ENCODE data around the gene STAM.

Gene STAM

DNA sequence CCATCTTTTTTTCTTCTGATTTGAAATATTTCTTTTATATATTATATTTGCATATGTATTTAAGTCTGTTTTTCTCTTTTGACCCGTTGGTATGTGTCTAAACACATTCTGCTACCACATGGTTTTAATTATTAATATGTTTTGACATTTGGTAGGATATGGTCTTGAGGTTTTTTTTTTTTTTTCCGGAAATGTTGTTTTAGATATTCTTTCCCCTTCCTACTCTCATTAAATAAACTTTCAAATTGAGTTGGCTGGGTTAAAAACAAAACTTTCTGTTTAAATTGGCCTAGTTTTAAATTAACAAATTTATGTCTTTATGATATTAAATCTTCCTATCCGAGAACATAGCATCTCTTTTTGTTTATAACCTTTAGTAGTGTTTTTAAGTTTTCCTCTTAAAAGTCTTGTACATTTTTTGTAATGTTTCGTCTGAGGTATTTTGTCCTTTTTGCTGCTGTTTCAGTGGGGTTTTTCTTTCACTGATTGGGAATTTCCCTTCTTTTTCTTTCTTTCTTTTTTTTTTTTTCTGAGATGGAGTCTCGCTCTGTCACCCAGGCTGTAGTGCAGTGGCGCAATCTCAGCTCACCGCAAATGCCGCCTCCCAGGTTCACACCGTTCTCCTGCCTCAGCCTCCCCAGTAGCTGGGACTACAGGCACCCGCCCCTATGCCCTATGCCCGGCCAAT is 25.4 kb downstream of the STAM start:
- in situ Hi-C loops (cut with HindIII; ENCODE audit: low pct_unique_long_range_greater_than_20kb, low sequenced_read_pairs): no loop called here
- TF ChIP-seq JUND (IDR thresholded peaks at IDR 0.05; ENCODE audit: low read depth): no peak
- no peak for DNase-seq (ENCODE audit: low read depth in 1 of 2, low spot score in 1 of 2)

- TF ChIP-seq JUND (IDR thresholded peaks at IDR 0.05; ENCODE audit: low read depth): no peak
- in situ Hi-C loops (cut with HindIII; ENCODE audit: low pct_unique_long_range_greater_than_20kb, low sequenced_read_pairs): no loop called here
- DNase-seq (ENCODE audit: low read depth in 1 of 2, low spot score in 1 of 2): no peak
These were observed 27.4 kb downstream of the STAM start for GRCh38 chr10:17671307-17671706.

- in situ Hi-C loops (cut with HindIII; ENCODE audit: low pct_unique_long_range_greater_than_20kb, low sequenced_read_pairs): no loop called here
- peak in 1 of 2 experiments; percentile 33 for DNase-seq (ENCODE audit: low read depth in 1 of 2, low spot score in 1 of 2)
- TF ChIP-seq JUND (IDR thresholded peaks at IDR 0.05; ENCODE audit: low read depth): no peak
These were observed 29.6 kb downstream of the STAM start for GRCh38 chr10:17673471-17674061.

GRCh38 chr10:17674566-17674965 is 30.6 kb downstream of the STAM start:
- TF ChIP-seq JUND (IDR thresholded peaks at IDR 0.05; ENCODE audit: low read depth): no peak
- in situ Hi-C loops (cut with HindIII; ENCODE audit: low pct_unique_long_range_greater_than_20kb, low sequenced_read_pairs): no loop called here
- no peak for DNase-seq (ENCODE audit: low read depth in 1 of 2, low spot score in 1 of 2)

GRCh38 chr10:17675638-17676037 is 31.7 kb downstream of the STAM start:
- in situ Hi-C loops (cut with HindIII; ENCODE audit: low pct_unique_long_range_greater_than_20kb, low sequenced_read_pairs): no loop called here
- TF ChIP-seq JUND (IDR thresholded peaks at IDR 0.05; ENCODE audit: low read depth): no peak
- DNase-seq (ENCODE audit: low read depth in 1 of 2, low spot score in 1 of 2): no peak

GRCh38 chr10:17676919-17677318 is 33.0 kb downstream of the STAM start:
- no peak for TF ChIP-seq JUND (IDR thresholded peaks at IDR 0.05; ENCODE audit: low read depth)
- no peak for DNase-seq (ENCODE audit: low read depth in 1 of 2, low spot score in 1 of 2)
- in situ Hi-C loops (cut with HindIII; ENCODE audit: low pct_unique_long_range_greater_than_20kb, low sequenced_read_pairs): no loop called here

DNA sequence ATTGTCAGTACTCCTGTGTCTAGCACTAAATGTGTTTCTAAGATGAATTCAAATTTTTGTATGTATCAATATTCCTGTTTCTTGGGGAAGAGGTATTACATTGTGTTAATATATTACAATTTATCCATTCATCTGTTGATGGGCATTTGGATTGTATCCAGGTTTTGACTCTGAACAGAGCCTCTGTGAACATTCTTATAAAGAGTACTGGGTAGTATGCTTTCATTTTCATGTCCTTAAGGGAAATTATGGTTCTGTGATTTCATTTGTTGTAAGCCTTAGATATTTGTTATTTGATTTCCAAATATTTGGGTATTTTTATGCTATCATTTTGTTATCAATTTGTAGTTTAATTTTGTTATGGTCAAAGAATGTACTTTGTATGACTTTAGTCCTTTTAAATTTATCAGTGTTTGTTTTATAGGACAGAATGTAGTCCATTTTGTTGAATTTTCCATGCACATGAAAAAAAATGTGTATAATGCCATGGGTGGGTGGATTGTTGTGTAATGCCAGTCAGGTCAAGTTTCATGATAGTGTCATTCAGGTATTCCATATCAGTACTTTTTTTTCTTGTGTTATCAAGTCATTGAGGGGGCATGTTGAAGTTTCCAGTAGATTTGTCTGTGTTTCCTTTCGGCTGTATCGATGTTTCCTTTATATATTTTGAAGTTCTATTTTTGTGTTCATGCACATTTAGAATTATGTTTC is 38.4 kb downstream of the STAM start:
- no peak for DNase-seq (ENCODE audit: low read depth in 1 of 2, low spot score in 1 of 2)
- in situ Hi-C loops (cut with HindIII; ENCODE audit: low pct_unique_long_range_greater_than_20kb, low sequenced_read_pairs): no loop called here
- no peak for TF ChIP-seq JUND (IDR thresholded peaks at IDR 0.05; ENCODE audit: low read depth)

DNA sequence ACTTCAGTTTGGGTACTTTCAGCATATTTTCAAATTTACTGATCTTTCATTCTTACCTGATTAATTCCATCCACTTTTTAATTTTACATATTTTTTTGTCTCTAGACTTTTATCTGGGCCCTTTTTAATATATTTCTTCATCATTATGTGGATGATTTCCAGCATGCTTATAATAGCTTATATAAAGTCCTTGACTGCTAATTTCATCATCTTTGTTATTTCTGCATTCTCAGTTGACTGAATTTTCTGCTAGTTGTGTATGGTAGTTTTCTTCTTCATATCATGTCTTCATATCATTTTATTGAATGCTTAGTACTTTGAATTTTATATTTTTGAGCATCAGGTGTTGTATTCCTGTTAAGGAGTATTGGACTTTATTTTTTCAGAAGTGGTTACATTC is 39.6 kb downstream of the STAM start:
- TF ChIP-seq JUND (IDR thresholded peaks at IDR 0.05; ENCODE audit: low read depth): no peak
- in situ Hi-C loops (cut with HindIII; ENCODE audit: low pct_unique_long_range_greater_than_20kb, low sequenced_read_pairs): no loop called here
- DNase-seq (ENCODE audit: low read depth in 1 of 2, low spot score in 1 of 2): no peak

DNA sequence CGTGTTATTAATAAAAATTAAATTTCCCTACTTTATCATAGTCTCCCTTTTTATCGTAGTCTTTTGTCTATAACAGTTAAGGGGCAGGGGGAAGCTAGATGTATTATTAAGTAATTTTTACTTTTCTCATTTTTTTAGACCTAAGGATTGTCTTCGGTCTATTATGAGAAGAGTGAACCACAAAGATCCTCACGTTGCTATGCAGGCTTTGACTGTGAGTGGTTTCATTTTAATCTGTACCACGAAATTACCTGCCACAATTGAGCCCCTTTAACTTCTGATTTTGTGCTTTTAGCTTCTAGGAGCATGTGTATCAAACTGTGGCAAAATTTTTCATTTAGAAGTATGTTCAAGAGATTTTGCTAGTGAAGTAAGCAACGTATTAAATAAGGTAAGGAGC is 40.6 kb downstream of the STAM start:
- in situ Hi-C loops (cut with HindIII; ENCODE audit: low pct_unique_long_range_greater_than_20kb, low sequenced_read_pairs): no loop called here
- no peak for DNase-seq (ENCODE audit: low read depth in 1 of 2, low spot score in 1 of 2)
- no peak for TF ChIP-seq JUND (IDR thresholded peaks at IDR 0.05; ENCODE audit: low read depth)

DNA sequence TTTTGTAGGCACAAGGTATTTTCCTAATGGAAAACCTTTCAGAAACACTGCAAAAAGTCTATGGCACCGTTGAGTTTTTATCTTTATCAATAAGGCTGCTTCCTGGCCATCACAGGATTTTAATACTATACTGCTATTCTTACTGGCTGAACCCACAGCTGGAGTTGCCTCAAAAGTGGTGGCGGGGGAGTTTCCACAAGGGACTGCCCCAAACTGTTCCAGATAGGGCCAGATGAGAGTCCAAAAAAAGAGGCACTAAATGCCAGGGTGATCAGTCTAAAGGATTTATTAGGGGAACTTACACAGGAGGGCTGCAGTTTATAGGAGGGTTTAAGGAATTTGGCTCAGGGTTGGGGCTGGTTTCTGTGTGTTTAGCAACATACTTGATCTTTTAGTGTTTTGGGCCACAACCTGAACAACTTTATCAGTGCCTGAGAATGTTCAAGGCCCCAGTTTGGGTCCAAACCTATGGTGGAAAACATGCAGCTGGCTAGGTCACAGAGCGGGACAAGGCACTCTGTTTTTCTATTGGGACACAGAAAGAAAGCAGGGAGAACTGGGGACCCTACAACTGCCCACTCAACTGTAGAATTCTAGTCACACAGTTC is 41.4 kb downstream of the STAM start:
- no peak for TF ChIP-seq JUND (IDR thresholded peaks at IDR 0.05; ENCODE audit: low read depth)
- in situ Hi-C loops (cut with HindIII; ENCODE audit: low pct_unique_long_range_greater_than_20kb, low sequenced_read_pairs): no loop called here
- DNase-seq (ENCODE audit: low read depth in 1 of 2, low spot score in 1 of 2): no peak

GRCh38 chr10:17687117-17687831 is 43.3 kb downstream of the STAM start:
- no peak for DNase-seq (ENCODE audit: low read depth in 1 of 2, low spot score in 1 of 2)
- TF ChIP-seq JUND (IDR thresholded peaks at IDR 0.05; ENCODE audit: low read depth): no peak
- in situ Hi-C loops (cut with HindIII; ENCODE audit: low pct_unique_long_range_greater_than_20kb, low sequenced_read_pairs): no loop called here

- TF ChIP-seq JUND (IDR thresholded peaks at IDR 0.05; ENCODE audit: low read depth): no peak
- in situ Hi-C loops (cut with HindIII; ENCODE audit: low pct_unique_long_range_greater_than_20kb, low sequenced_read_pairs): no loop called here
- no peak for DNase-seq (ENCODE audit: low read depth in 1 of 2, low spot score in 1 of 2)
These were observed 45.2 kb downstream of the STAM start for GRCh38 chr10:17689137-17689536.

Data from T47D (cell line).